GM12891 (cell line): ENCODE data around the gene LHFPL3. TPM values are rescaled to one million over a fixed set of nuclear protein-coding genes. Genes with fewer than 3 reads are reported as not detected.
"Not testable (repeated sequence)": the region's sequence is repeated elsewhere in the genome, so short reads cannot be mapped to it uniquely, and the experiment has no call there.

Experiments
- DNase-seq: peaks from one replicate; pipeline ENCODE4 v3.0.0; 2011; ENCODE audit warnings: low spot score; ENCODE audit not compliant: insufficient read length
- FAIRE-seq: peaks from 2 replicates; lab custom pipeline; 2011; peaks lifted over from hg19 to GRCh38; lab: Jason Lieb, UNC
- PAX5 ChIP-seq: IDR thresholded peaks from 2 replicates; pipeline ENCODE4 v1.6.1; 2011; ENCODE audit warnings: low read length, moderate library complexity, mild to moderate bottlenecking; ENCODE audit not compliant: insufficient read depth, severe bottlenecking
- POLR2A ChIP-seq: IDR thresholded peaks from 2 replicates; pipeline ENCODE4 v1.6.1; 2011; ENCODE audit warnings: low read depth, low read length, control low read depth
- POLR2AphosphoS5 ChIP-seq: IDR thresholded peaks from 2 replicates; pipeline ENCODE4 v1.6.1; 2011; ENCODE audit warnings: low read depth, low read length, control low read depth
- POU2F2 ChIP-seq: IDR thresholded peaks from 2 replicates; pipeline ENCODE4 v1.6.1; 2011; ENCODE audit warnings: low read depth, mild to moderate bottlenecking, control low read depth, low read length, moderate library complexity
- SPI1 ChIP-seq: IDR thresholded peaks from 2 replicates; pipeline ENCODE4 v1.6.1; 2011; ENCODE audit warnings: low read depth, low read length, control low read depth
- TAF1 ChIP-seq: IDR thresholded peaks from 2 replicates; pipeline ENCODE4 v1.6.1; 2011; ENCODE audit warnings: low read depth, low read length, control low read depth
- polyA plus RNA-seq: library from polyadenylated mRNA; unstranded; fragments of >200 nt; gene quantifications from one replicate; pipeline ENCODE4 v1.2.1, GENCODE V29; 2012; ENCODE audit warnings: low read depth, missing spikeins, inconsistent platforms; ENCODE audit not compliant: missing spikeins

Gene LHFPL3
- polyA plus RNA-seq: not detected

- DNase-seq (no peak), FAIRE-seq (no peak)
- TF ChIP-seq POLR2A: no peak
- TF ChIP-seq POU2F2: no peak
- TF ChIP-seq TAF1: no peak
- TF ChIP-seq PAX5: no peak
- no peak for TF ChIP-seq SPI1
Observed at GRCh38 chr7:104328296-104328969, at the start of gene LHFPL3. TSS of gene LHFPL3 (plus strand) at chr7:104328603.

- FAIRE-seq, DNase-seq: not testable (repeated sequence)
Observed at GRCh38 chr7:104281685-104282084, 46.7 kb upstream of the LHFPL3 start.

- TF ChIP-seq PAX5 (no peak), SPI1 (no peak), POU2F2 (no peak)
- no peak for DNase-seq
- no peak for FAIRE-seq
Observed at GRCh38 chr7:104286839-104287238, 41.6 kb upstream of the LHFPL3 start.

GRCh38 chr7:104288137-104288536 lies 40.3 kb upstream of the LHFPL3 start:
- FAIRE-seq: no peak
- TF ChIP-seq SPI1 (no peak), POU2F2 (no peak), PAX5 (no peak), POLR2A (no peak), TAF1 (no peak), POLR2AphosphoS5 (no peak)
- no peak for DNase-seq

GRCh38 chr7:104294291-104294690 lies 34.1 kb upstream of the LHFPL3 start:
- TF ChIP-seq POLR2AphosphoS5 (no peak), POLR2A (no peak), PAX5 (no peak), POU2F2 (no peak), SPI1 (no peak), TAF1 (no peak)
- no peak for FAIRE-seq
- DNase-seq: no peak

GRCh38 chr7:104296266-104296665 lies 32.1 kb upstream of the LHFPL3 start:
- DNase-seq: no peak
- TF ChIP-seq POLR2AphosphoS5 (no peak), PAX5 (no peak), POLR2A (no peak), SPI1 (no peak), TAF1 (no peak), POU2F2 (no peak)
- FAIRE-seq: no peak

- TF ChIP-seq SPI1: no peak
- DNase-seq (no peak), FAIRE-seq (no peak)
Observed at GRCh38 chr7:104296900-104297299, 31.5 kb upstream of the LHFPL3 start.

GRCh38 chr7:104299323-104299722 lies 29.1 kb upstream of the LHFPL3 start:
- no peak for TF ChIP-seq TAF1
- TF ChIP-seq SPI1: no peak
- no peak for TF ChIP-seq POU2F2
- TF ChIP-seq PAX5: no peak
- TF ChIP-seq POLR2A: no peak
- TF ChIP-seq POLR2AphosphoS5: no peak
- FAIRE-seq (no peak), DNase-seq (no peak)

GRCh38 chr7:104299777-104300176 lies 28.6 kb upstream of the LHFPL3 start:
- DNase-seq (no peak), FAIRE-seq (no peak)
- no peak for TF ChIP-seq POLR2A
- no peak for TF ChIP-seq POLR2AphosphoS5
- TF ChIP-seq SPI1: no peak
- TF ChIP-seq TAF1: no peak
- no peak for TF ChIP-seq PAX5
- no peak for TF ChIP-seq POU2F2

GRCh38 chr7:104306793-104307192 lies 21.6 kb upstream of the LHFPL3 start:
- no peak for TF ChIP-seq TAF1
- TF ChIP-seq POLR2AphosphoS5: no peak
- TF ChIP-seq PAX5: no peak
- TF ChIP-seq SPI1: no peak
- no peak for TF ChIP-seq POLR2A
- no peak for TF ChIP-seq POU2F2
- DNase-seq (no peak), FAIRE-seq (no peak)

GRCh38 chr7:104317948-104318629 lies 10.3 kb upstream of the LHFPL3 start:
- FAIRE-seq: no peak
- no peak for TF ChIP-seq PAX5
- no peak for DNase-seq
